Measurements from ENCODE around the gene GZMB. TPM values are rescaled to one million over a fixed set of nuclear protein-coding genes. Genes with fewer than 3 reads are reported as not detected.
A peak's percentile ranks its signal among the peaks of the same experiment; 100 is the strongest.

The GZMB gene
- total and polyA plus RNA-seq, 2 of the 8 experiments (the other 6 are each of a cell fraction or from before 2014, with no cell fraction given), result not detected

GRCh38 chr14:24605435-24606190 is 28.4 kb downstream of the GZMB start:
- no peaks in the 10 kb centered on the region for H3K36me3 ChIP-seq (ENCODE audit: control insufficient read depth in 2 of 4, insufficient read depth in 4 of 4, low read length in 3 of 4)
- H3K9me3 ChIP-seq (ENCODE audit: insufficient read depth in 2 of 2, low read depth in 1 of 2, low read length in 1 of 2), result peaks cover 3 to 12% of the 10 kb centered on the region in 2 experiments; a peak in 3 of 4 replicates
- H3K14ac ChIP-seq (ENCODE audit: insufficient read length), result no peak overlapping the region
- H4K5ac ChIP-seq (ENCODE audit: insufficient read length, low read depth, low read length), result no peak overlapping the region
- H2BK20ac ChIP-seq (ENCODE audit: low read length), result no peak overlapping the region
- H4K20me1 ChIP-seq (replicated peaks in 1 of 2; ENCODE audit: control insufficient read depth in 1 of 2, insufficient read depth in 2 of 2, low read length in 2 of 2), result no peaks in the 10 kb centered on the region
- no peaks in the 10 kb centered on the region for H3K79me2 ChIP-seq (ENCODE audit: control insufficient read depth in 1 of 2, insufficient read depth in 2 of 2, low read length in 2 of 2)
- DNase-seq (ENCODE audit: low read depth in 1 of 2, low spot score in 2 of 2) (peak; percentile 21 to 81), FAIRE-seq (no peak)
- CTCF ChIA-PET (ENCODE audit: partially characterized antibody), result interaction anchor here (0.7 to 1.9 kb wide), 11 partner anchors 8 to 122 kb away, joined by 3 to 7 read pairs (median 4); no protein-coding TSS in a partner anchor
- 0 out of 2 replicates have a peak overlapping the region, but pooled peaks have one; percentile 28 for H2AFZ ChIP-seq (ENCODE audit: low read length)
- H3K23ac ChIP-seq (ENCODE audit: insufficient read length), result no peak overlapping the region
- no peak overlapping the region for H2BK15ac ChIP-seq (ENCODE audit: low read length)
- no peaks in the 10 kb centered on the region for H3K79me1 ChIP-seq (ENCODE audit: low read depth, low read length)
- TF ChIP-seq ATF3 (IDR thresholded peaks at IDR 0.05; ENCODE audit: insufficient read depth, low read depth, low read length) (no peak), CTCF (IDR thresholded peaks at IDR 0.05; ENCODE audit: control extremely low read depth in 1 of 3, insufficient read depth in 1 of 3, low read depth in 1 of 3, low read length in 3 of 3) (peak; percentile 82 to 89 (median 87)), RAD21 (IDR thresholded peaks at IDR 0.05 in 1 of 2, conservative IDR thresholded peaks at IDR 0.05 in 1 of 2; ENCODE audit: low read depth in 2 of 2, low read length in 2 of 2) (peak; percentile 47 to 71)
- no peak overlapping the region for H2AK5ac ChIP-seq (ENCODE audit: low read depth, low read length)
- H2BK12ac ChIP-seq (ENCODE audit: low read depth, low read length), result no peak overlapping the region
- no peak overlapping the region for H3K4ac ChIP-seq (replicated peaks; ENCODE audit: insufficient read length, low read depth, low read length)
- WGBS, 2 experiments (ENCODE audit: extremely low coverage in 1 of 2, insufficient coverage in 1 of 2, insufficient read length in 1 of 2, insufficient replicate concordance in 2 of 2, low coverage in 1 of 2, low lambda C conversion rate in 2 of 2, missing lambda C conversion rate in 1 of 2), result 64% methylated on average over 3 of the region's 3 CpGs; no CpG with 5 or more reads in 1 of the 2 experiments
- H3K27me3 ChIP-seq (replicated peaks in 1 of 4; ENCODE audit: control insufficient read depth in 3 of 4, extremely low read depth in 1 of 4, insufficient read depth in 3 of 4, low read length in 3 of 4), result no peaks in the 10 kb centered on the region
- no peak overlapping the region for H3K9ac ChIP-seq (replicated peaks in 1 of 4; ENCODE audit: extremely low read depth in 1 of 4, low read depth in 3 of 4, low read length in 3 of 4)
- H4K91ac ChIP-seq (replicated peaks; ENCODE audit: insufficient read length, low read length), result no peak overlapping the region
- H3K18ac ChIP-seq (ENCODE audit: extremely low read depth, low read length), result no peak overlapping the region
- no peak overlapping the region for H3K27ac ChIP-seq (ENCODE audit: low read depth, low read length)
- 0 out of 2 replicates have a peak, but pooled peaks cover 2% of the 10 kb centered on the region for H3K23me2 ChIP-seq (ENCODE audit: low read depth, low read length)
- no peak overlapping the region for H2BK120ac ChIP-seq (replicated peaks; ENCODE audit: low read depth, low read length)
- no peak overlapping the region for H2BK5ac ChIP-seq (ENCODE audit: low read depth, low read length)
- no peak overlapping the region for H3K56ac ChIP-seq (replicated peaks; ENCODE audit: insufficient read length, low read depth, low read length)
- no peak overlapping the region for H3K4me3 ChIP-seq (ENCODE audit: extremely low read depth in 1 of 4, insufficient read depth in 2 of 4, low read depth in 3 of 4, low read length in 4 of 4)
- no peak overlapping the region for H4K8ac ChIP-seq (ENCODE audit: extremely low read depth, insufficient read depth, low read length)
- no peaks in the 10 kb centered on the region for H3K4me1 ChIP-seq (replicated peaks in 1 of 4; ENCODE audit: control insufficient read depth in 3 of 4, insufficient read depth in 4 of 4, low read length in 3 of 4)
- POLR2A ChIA-PET (ENCODE audit: partially characterized antibody), result no interaction called here
- no peak overlapping the region for H3K4me2 ChIP-seq (ENCODE audit: insufficient read depth in 1 of 2, low read depth in 2 of 2, low read length in 2 of 2)

Data from H1 (cell line).